Midbrain (tissue), 1 donor: ENCODE results near the gene VPS33B.
A peak's percentile ranks its signal among the peaks of the same experiment; 100 is the strongest.
"Not testable (repeated sequence)": the region's sequence is repeated elsewhere in the genome, so short reads cannot be mapped to it uniquely, and the experiment has no call there.

Experiments
- DNase-seq: peaks from one replicate; lab custom pipeline; 2025; lab: John Stamatoyannopoulos, UW

The VPS33B gene

GRCh38 chr15:91022075-91022831 is at the start of gene VPS33B:
TSS of gene VPS33B (minus strand) at chr15:91022594. CDS start at chr15:91022249, 345 bp downstream.
- peak; percentile 92 for DNase-seq

GRCh38 chr15:91072161-91072560 is 49.8 kb upstream of the VPS33B start:
- DNase-seq, result no peak

GRCh38 chr15:91070872-91071271 is 48.5 kb upstream of the VPS33B start:
- no peak for DNase-seq

- no peak for DNase-seq
Observed at GRCh38 chr15:91068966-91069365, 46.6 kb upstream of the VPS33B start.

- DNase-seq, result no peak
Observed at GRCh38 chr15:91068436-91068835, 46.0 kb upstream of the VPS33B start.

- DNase-seq, result no peak
Observed at GRCh38 chr15:91067036-91067435, 44.6 kb upstream of the VPS33B start.

GRCh38 chr15:91065505-91065904 is 43.1 kb upstream of the VPS33B start:
- no peak for DNase-seq

- DNase-seq, result no peak
Observed at GRCh38 chr15:91061997-91062396, 39.6 kb upstream of the VPS33B start.

GRCh38 chr15:91061230-91061629 is 38.8 kb upstream of the VPS33B start:
- no peak for DNase-seq

- peak; percentile 79 for DNase-seq
Observed at GRCh38 chr15:91055548-91056331, 33.3 kb upstream of the VPS33B start.

GRCh38 chr15:91054816-91055215 is 32.4 kb upstream of the VPS33B start:
- DNase-seq, result no peak

GRCh38 chr15:91051248-91051647 is 28.9 kb upstream of the VPS33B start:
- no peak for DNase-seq

GRCh38 chr15:91050128-91050455 is 27.7 kb upstream of the VPS33B start:
- no peak for DNase-seq

- peak; percentile 79 for DNase-seq
Observed at GRCh38 chr15:91049378-91050127, 27.2 kb upstream of the VPS33B start.

- no peak for DNase-seq
Observed at GRCh38 chr15:91047545-91048199, 25.3 kb upstream of the VPS33B start.

- DNase-seq, result not testable (repeated sequence)
Observed at GRCh38 chr15:91046056-91046455, 23.7 kb upstream of the VPS33B start.

- no peak for DNase-seq
Observed at GRCh38 chr15:91045065-91045464, 22.7 kb upstream of the VPS33B start.

- DNase-seq, result no peak
Observed at GRCh38 chr15:91043202-91043874, 20.9 kb upstream of the VPS33B start.

GRCh38 chr15:91040856-91041255 is 18.5 kb upstream of the VPS33B start:
- DNase-seq, result no peak

GRCh38 chr15:91039996-91040395 is 17.6 kb upstream of the VPS33B start:
- DNase-seq, result no peak
